Measurements from ENCODE around the gene GNAS-AS1.

GNAS-AS1 gene

GRCh38 chr20:58778760-58779159, 71.9 kb downstream of the GNAS-AS1 start:
- DNase-seq (ENCODE audit: low read depth), result no peak

- DNase-seq (ENCODE audit: low read depth), result no peak
These were observed 73.0 kb downstream of the GNAS-AS1 start for GRCh38 chr20:58777657-58778056.

- DNase-seq (ENCODE audit: low read depth), result no peak
These were observed 74.6 kb downstream of the GNAS-AS1 start for GRCh38 chr20:58776109-58776508.

GRCh38 chr20:58775371-58775770, 75.3 kb downstream of the GNAS-AS1 start:
- DNase-seq (ENCODE audit: low read depth), result no peak

DNA sequence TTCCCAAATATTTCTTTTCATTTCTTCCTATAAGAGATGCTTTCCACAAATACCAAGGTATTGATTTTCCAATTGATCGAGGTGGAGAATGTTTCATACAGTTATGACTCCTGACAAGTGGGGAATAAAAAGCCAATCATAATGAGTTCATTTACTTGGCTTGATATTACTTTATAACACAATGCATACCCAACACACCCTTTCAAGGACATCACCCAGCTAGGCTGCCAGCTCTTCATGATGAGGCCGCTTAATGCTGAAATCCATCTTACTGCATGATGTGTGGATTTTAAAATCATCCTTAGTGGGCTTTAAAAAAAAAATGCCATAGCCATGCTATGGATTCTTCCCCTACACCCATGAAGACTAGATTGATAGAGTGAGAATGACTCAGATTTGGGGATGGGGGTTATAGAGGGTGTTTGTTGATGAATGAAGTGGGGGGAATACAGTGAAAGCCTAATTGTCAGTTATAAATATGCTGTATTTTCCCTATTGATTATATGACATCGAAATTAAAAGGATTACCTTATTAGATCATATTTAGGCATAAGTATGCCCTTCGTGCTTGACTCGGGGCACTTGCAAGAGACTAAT, 75.9 kb downstream of the GNAS-AS1 start:
- DNase-seq (ENCODE audit: low read depth), result no peak

DNA sequence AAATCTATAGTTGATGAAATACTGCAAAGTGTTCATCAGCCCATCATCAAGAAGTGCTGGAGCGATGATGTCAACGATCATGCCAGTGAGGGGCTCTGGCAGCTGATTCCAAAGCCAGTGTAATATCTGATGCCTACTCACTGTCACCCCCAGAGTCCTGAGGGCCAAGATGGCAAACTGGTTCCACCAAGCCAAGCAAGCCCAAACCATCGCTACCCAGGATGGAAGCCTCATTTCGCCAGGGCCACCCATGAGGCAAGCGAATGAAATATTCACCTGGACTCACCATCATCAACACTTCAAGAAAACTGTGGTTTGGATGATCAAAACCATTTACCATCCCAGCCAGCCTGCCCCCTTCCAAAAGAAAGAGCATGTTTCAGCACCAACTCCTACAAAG, 76.5 kb downstream of the GNAS-AS1 start:
- no peak for DNase-seq (ENCODE audit: low read depth)

- no peak for DNase-seq (ENCODE audit: low read depth)
These were observed 77.9 kb downstream of the GNAS-AS1 start for GRCh38 chr20:58772786-58773185.
